Keratinocyte (primary cell): ENCODE results near the gene LRRN4CL.
"Not testable (repeated sequence)": the region's sequence is repeated elsewhere in the genome, so short reads cannot be mapped to it uniquely, and the experiment has no call there.

Experiments
- CTCF ChIP-seq, 3 experiments: IDR thresholded peaks in 1 of 3; conservative IDR thresholded peaks in 1 of 3; optimal IDR thresholded peaks in 1 of 3; 2 replicates in 2 of 3; 3 replicates in 1 of 3; pipeline versions ENCODE3 to v1.5.1; 2011; ENCODE audit warnings: low read length in 3 of 3, mild to moderate bottlenecking in 3 of 3, moderate library complexity in 2 of 3, control low read depth in 1 of 3, inconsistent platforms in 1 of 3; ENCODE audit not compliant: insufficient read depth in 2 of 3; ENCODE audit errors: extremely low read depth in 1 of 3
- EZH2 ChIP-seq: IDR thresholded peaks from one replicate; pipeline ENCODE4 v1.6.1; 2012; ENCODE audit warnings: inconsistent platforms, mild to moderate bottlenecking, low read length, moderate library complexity

GRCh38 chr11:62703921-62704320 lies 14.6 kb upstream of the LRRN4CL start:
- TF ChIP-seq CTCF (optimal IDR thresholded peaks at IDR 0.05 in 1 of 3, IDR thresholded peaks at IDR 0.05 in 1 of 3, conservative IDR thresholded peaks at IDR 0.05 in 1 of 3; ENCODE audit: extremely low read depth in 1 of 3, insufficient read depth in 2 of 3, low read length in 3 of 3); EZH2: not testable (repeated sequence)
